CD4-positive, alpha-beta T cell (primary cell): Measurements from ENCODE around the gene HADHB. TPM values are rescaled to one million over a fixed set of nuclear protein-coding genes. Genes with fewer than 3 reads are reported as not detected.

Experiments
- ATAC-seq: fragments of 200-7000 bp; cut with Tn5 transposase; one replicate; pipeline ENCODE4 v1.10.0; 2022; ENCODE audit warnings: mild to moderate bottlenecking; ENCODE audit not compliant: poor library complexity
- CTCF ChIA-PET: fragments of 350-600 bp; sonication (Branson Sonifier 250); formaldehyde crosslinking; loops from one replicate; lab custom pipeline; 2021; ENCODE audit warnings: antibody characterized with exemption, inconsistent platforms; lab: Charles Lee
- POLR2A ChIA-PET: fragments of 350-600 bp; sonication (Branson Sonifier 250); formaldehyde crosslinking; loops from one replicate; lab custom pipeline; 2021; ENCODE audit warnings: antibody characterized with exemption, inconsistent platforms; lab: Charles Lee
- DNase-seq, 14 experiments: peaks; one replicate each; pipeline ENCODE4 v3.0.0-alpha.2; 2013 to 2020; ENCODE audit warnings: mixed read lengths in 2 of 14
- H3K27ac ChIP-seq, 2 donors: one replicate each; pipeline versions ENCODE4 v1.5.1 to v1.7.0; 2013; ENCODE audit warnings: low read length in 2 of 2, low read depth in 1 of 2, mild to moderate bottlenecking in 1 of 2
- H3K27me3 ChIP-seq, 2 experiments: 1 replicate in 1 of 2; 2 replicates in 1 of 2; pipeline versions ENCODE4 v1.6.1 to v1.7.0; 2013; ENCODE audit warnings: low read length in 2 of 2, control low read depth in 1 of 2, mild to moderate bottlenecking in 1 of 2, moderate library complexity in 1 of 2; ENCODE audit not compliant: insufficient read depth in 2 of 2, control insufficient read depth in 1 of 2
- H3K36me3 ChIP-seq: one replicate; pipeline ENCODE4 v1.6.1; 2013; ENCODE audit warnings: low read length, control low read depth; ENCODE audit not compliant: insufficient read depth
- H3K4me1 ChIP-seq: one replicate; pipeline ENCODE4 v1.6.1; 2013; ENCODE audit warnings: low read length, control low read depth; ENCODE audit not compliant: insufficient read depth
- H3K4me3 ChIP-seq: one replicate; pipeline ENCODE4 v1.5.1; 2013; ENCODE audit warnings: mild to moderate bottlenecking, low read length, moderate library complexity
- H3K9me3 ChIP-seq, 2 experiments: 1 replicate in 1 of 2; 2 replicates in 1 of 2; pipeline versions ENCODE4 v1.6.1 to v1.7.0; 2013; ENCODE audit warnings: low read length in 2 of 2, mild to moderate bottlenecking in 2 of 2, control low read depth in 1 of 2, moderate library complexity in 1 of 2; ENCODE audit not compliant: control insufficient read depth in 1 of 2, insufficient read depth in 1 of 2
- H3K27ac Mint-ChIP-seq: one replicate; pipeline ENCODE4 v1.8.0; 2020; ENCODE audit warnings: mixed read lengths
- H3K27me3 Mint-ChIP-seq: one replicate; pipeline ENCODE4 v1.8.0; 2021; ENCODE audit warnings: mixed read lengths
- H3K36me3 Mint-ChIP-seq: one replicate; pipeline ENCODE4 v1.8.0; 2021; ENCODE audit warnings: low read depth, mixed read lengths
- H3K4me1 Mint-ChIP-seq: one replicate; pipeline ENCODE4 v1.8.0; 2021; ENCODE audit warnings: low read depth, mixed read lengths
- H3K4me3 Mint-ChIP-seq: one replicate; pipeline ENCODE4 v1.8.0; 2020; ENCODE audit warnings: mild to moderate bottlenecking, mixed read lengths
- H3K9me3 Mint-ChIP-seq: one replicate; pipeline ENCODE4 v1.8.0; 2020; ENCODE audit warnings: mixed read lengths
- intact Hi-C, 2 experiments: fragments of 100-400 bp; cut with DNase I in 1 of 2; cut with micrococcal nuclease in 1 of 2; formaldehyde crosslinking; loops; one replicate each; pipeline versions ENCODE4 v1.15.1 to v1.9.0; 2023 to 2025; cut with DNase I, micrococcal nuclease
- total RNA-seq, 174 experiments: library from RNA in 2 of 174; stranded (reverse) in 2 of 174; gene quantifications; one replicate each; pipeline ENCODE4 v1.2.3 and lab custom pipeline; 2021 to 2026
- TF ChIP-seq, protein P1 (sequence below): fragments of 200-600 bp; IDR thresholded peaks from one replicate; pipeline ENCODE4 v1.8.0; 2022; ENCODE audit warnings: antibody characterized with exemption, mild to moderate bottlenecking

Gene HADHB
- total RNA-seq, 2 experiments from 2014 or later: 25.2 to 30.3 TPM

DNA sequence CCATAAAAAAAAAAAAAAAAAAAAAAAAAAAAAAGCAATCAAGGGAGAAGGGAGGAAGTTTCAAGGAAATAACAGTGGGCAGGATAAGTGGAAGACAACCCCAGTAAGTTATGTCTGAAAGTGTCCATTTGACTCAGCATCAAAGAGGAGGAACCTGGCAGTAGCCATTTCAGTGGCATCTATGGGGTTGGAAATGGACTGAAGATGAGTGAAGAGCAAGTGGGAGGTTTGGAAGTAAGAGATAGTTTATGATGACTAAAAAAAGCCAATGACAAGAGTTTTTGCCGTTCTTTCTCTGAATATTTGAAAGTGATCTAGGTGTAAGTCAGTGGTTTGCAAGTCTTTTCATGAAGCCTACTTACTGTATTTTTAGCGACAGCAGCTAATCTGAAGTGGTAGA lies 92.0 kb downstream of the HADHB start:
- Mint-ChIP-seq H3K4me1 (peaks cover 4% of the 10 kb centered on the region), H3K36me3 (no peaks in the 10 kb centered on the region)

DNA sequence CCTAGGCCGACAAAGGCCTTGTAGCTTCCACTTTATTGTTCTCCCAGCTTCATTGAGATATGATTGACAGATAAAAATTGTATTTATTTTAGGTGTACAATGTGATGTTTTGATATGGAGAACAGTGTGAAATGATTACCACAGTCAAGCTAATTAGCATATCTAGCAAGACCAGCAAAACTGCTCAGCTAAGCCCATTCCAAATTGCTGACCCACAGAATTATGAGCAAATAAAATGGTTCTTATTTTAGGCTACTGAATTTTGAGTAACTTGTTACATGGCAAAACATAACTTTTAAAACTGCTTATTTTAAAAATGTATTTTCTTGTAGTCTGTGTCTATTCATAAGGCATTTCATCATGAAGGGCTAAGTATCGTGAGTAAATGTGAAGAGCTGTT lies 92.6 kb downstream of the HADHB start:
- no peak overlapping the region for H3K27ac Mint-ChIP-seq
- Histone ChIP-seq H3K4me1 (no peaks in the 10 kb centered on the region), H3K36me3 (no peaks in the 10 kb centered on the region), H3K4me3 (no peak overlapping the region), H3K9me3 (no peaks in the 10 kb centered on the region), H3K27ac (no peak overlapping the region), H3K27me3 (no peaks in the 10 kb centered on the region)
- TF ChIP-seq, protein P1, sequence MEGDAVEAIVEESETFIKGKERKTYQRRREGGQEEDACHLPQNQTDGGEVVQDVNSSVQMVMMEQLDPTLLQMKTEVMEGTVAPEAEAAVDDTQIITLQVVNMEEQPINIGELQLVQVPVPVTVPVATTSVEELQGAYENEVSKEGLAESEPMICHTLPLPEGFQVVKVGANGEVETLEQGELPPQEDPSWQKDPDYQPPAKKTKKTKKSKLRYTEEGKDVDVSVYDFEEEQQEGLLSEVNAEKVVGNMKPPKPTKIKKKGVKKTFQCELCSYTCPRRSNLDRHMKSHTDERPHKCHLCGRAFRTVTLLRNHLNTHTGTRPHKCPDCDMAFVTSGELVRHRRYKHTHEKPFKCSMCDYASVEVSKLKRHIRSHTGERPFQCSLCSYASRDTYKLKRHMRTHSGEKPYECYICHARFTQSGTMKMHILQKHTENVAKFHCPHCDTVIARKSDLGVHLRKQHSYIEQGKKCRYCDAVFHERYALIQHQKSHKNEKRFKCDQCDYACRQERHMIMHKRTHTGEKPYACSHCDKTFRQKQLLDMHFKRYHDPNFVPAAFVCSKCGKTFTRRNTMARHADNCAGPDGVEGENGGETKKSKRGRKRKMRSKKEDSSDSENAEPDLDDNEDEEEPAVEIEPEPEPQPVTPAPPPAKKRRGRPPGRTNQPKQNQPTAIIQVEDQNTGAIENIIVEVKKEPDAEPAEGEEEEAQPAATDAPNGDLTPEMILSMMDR: no peak
- DNase-seq: no peak
- intact Hi-C loops: no loop called here
- ATAC-seq: no peak
- H3K4me3 Mint-ChIP-seq: no peak overlapping the region
- CTCF ChIA-PET: no interaction called here
- no peaks in the 10 kb centered on the region for H3K9me3 Mint-ChIP-seq
- POLR2A ChIA-PET: interaction anchor here (0.8 to 2.9 kb wide), 2 partner anchors 8 to 60 kb away, joined by 3 to 9 read pairs; partner anchors contain the start of gene SELENOI
- peaks cover 4% of the 10 kb centered on the region for H3K4me1 Mint-ChIP-seq
- H3K27me3 Mint-ChIP-seq: no peaks in the 10 kb centered on the region
- no peaks in the 10 kb centered on the region for H3K36me3 Mint-ChIP-seq

More for the DNA sequence above, 92.0 kb downstream of the HADHB start:
- Histone ChIP-seq H3K36me3 (no peaks in the 10 kb centered on the region), H3K4me1 (no peaks in the 10 kb centered on the region), H3K27ac (no peak overlapping the region), H3K4me3 (no peak overlapping the region), H3K27me3 (no peaks in the 10 kb centered on the region), H3K9me3 (no peaks in the 10 kb centered on the region)
- Mint-ChIP-seq H3K27ac (no peak overlapping the region), H3K4me3 (no peak overlapping the region), H3K27me3 (no peaks in the 10 kb centered on the region), H3K9me3 (no peaks in the 10 kb centered on the region)
- intact Hi-C loops: no loop called here
- DNase-seq (no peak), ATAC-seq (no peak)
- TF ChIP-seq, protein P1: no peak
- POLR2A ChIA-PET: interaction anchor here (0.8 to 2.9 kb wide), 2 partner anchors 9 to 61 kb away, joined by 3 to 9 read pairs; partner anchors contain the start of gene SELENOI
- CTCF ChIA-PET: interaction anchor here (0.6 kb wide), 1 partner anchor 1374 kb away, joined by 3 read pairs; no protein-coding TSS in a partner anchor

Other genes with a start within 250 kb of the HADHB start
- 10 to 100 TPM; 13.5 to 13.8 TPM for gene RAB10, start 210.9 kb upstream of the HADHB start, total RNA-seq
- gene GAREM2, start 71.9 kb upstream of the HADHB start, total RNA-seq: 1 to 10 TPM; 4.3 to 7.3 TPM
- 10 to 100 TPM; 72.4 to 73.7 TPM for gene HADHA, start 307 bp upstream of the HADHB start, total RNA-seq
- 10 to 100 TPM; 27.7 to 31.5 TPM for gene SELENOI, start 101.2 kb downstream of the HADHB start, total RNA-seq
- gene ADGRF3, start 101.8 kb downstream of the HADHB start, total RNA-seq: 1 to 10 TPM in 1 of 2 experiments, under 1 TPM in 1; 0.96 to 1.3 TPM
- not detected for gene DRC1, start 157.0 kb downstream of the HADHB start, total RNA-seq
- gene OTOF, start 233.2 kb downstream of the HADHB start, total RNA-seq: under 1 TPM; 0.71 to 0.75 TPM